Activated T-cell treated with anti-CD3 and anti-CD28 coated beads for 48 hours (primary cell): ENCODE results near the gene HSPA9.
"Not testable (repeated sequence)": the region's sequence is repeated elsewhere in the genome, so short reads cannot be mapped to it uniquely, and the experiment has no call there.

Experiments used
- DNase-seq: peaks from one replicate; pipeline ENCODE4 v3.0.0-alpha.2; 2020; ENCODE audit warnings: low read depth

HSPA9 gene

DNA sequence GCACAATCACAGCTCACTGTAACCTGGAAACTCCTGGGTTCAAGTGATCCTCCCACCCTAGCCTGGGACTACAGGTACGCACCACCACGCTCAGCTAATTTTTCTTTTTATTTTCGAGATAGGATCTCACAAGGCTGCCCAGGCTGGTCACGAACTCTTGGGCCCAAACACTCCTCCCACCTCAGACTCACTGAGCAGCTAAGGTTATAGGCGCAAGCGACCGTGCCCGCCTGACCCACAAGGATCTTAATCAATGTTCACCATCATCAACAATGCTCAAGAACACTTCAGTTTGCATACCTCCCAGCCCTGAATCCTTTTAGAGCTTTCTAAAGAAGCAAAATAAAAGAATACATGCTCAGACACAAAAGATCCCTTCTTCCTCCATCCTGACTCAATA is 45.4 kb downstream of the HSPA9 start:
- DNase-seq: no peak

DNA sequence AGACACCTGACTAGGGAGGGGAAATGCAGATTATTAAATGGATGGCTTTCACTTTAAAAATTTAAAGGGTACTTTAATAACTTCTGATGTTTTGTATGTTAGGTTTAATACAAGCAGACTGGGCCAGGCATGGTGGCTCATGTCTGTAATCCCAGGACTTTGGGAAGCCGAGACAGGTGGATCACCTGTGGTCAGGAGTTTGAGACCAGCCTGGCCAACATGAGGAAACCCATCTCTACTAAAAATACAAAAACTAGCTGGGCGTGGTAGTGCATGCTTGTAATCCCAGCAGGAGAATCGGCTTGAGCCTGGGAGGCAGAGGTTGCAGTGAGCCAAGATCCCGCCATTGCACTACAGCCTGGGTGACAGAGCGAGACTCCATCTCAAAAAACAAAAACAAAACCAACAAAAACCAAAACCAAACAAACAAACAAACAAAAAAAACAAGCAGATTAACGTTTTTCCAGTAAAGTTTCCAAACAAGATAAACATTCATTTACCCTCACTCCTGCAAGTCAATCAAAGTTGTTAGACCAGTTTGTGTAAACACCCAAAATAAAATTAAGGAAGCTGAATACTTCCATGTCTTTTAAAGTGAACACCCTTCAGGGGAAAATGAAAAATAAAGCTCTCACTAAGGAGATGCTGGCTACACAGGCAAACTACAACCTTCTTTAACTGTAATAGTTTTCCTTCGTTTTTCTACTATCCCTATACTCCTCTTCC is 46.3 kb downstream of the HSPA9 start:
- DNase-seq: no peak

GRCh38 chr5:138528208-138528607 is 47.0 kb downstream of the HSPA9 start:
- no peak for DNase-seq

DNA sequence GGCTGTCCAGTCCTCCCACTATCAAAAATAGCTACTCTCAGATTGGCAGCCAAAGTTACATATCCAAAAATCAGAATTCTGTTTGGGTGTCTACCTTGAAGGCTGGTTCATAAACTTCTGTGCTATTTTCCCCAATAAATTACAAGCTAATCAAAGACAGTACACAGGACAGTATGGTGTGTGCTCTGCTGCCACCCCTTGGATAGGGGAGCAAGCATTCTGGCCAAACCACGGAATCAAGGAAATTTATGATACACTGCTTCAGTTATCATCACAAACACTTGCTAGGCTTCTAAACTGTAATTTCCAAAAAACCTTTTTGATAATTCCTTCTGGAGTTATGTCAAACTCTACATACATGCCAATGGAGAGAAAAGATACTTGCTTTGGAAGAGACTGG is 48.0 kb downstream of the HSPA9 start:
- DNase-seq: no peak

DNA sequence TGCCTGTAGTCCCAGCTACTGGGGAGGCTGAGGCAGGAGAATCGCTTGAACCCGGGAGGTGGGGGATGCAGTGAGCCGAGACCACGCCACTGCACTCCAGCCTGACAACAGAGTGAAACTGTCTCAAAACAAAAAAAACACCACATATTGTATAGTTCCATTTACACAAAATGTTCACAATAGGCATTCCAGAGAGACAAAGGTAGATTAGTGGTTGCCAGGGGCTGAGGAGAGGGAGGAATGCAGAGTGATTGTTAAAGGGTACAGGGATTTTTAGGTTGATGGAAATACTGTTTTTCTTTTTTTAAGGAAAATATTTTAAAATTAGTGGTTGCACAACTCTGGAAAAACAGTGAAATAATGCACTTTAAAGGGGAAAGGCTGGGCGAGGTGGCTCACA is 51.8 kb downstream of the HSPA9 start:
- DNase-seq: no peak

- DNase-seq: no peak
Measured at GRCh38 chr5:138520971-138521370, 54.2 kb downstream of the HSPA9 start.

GRCh38 chr5:138517437-138517836 is 57.8 kb downstream of the HSPA9 start:
- no peak for DNase-seq

GRCh38 chr5:138515556-138516245 is 59.5 kb downstream of the HSPA9 start:
- no peak for DNase-seq

DNA sequence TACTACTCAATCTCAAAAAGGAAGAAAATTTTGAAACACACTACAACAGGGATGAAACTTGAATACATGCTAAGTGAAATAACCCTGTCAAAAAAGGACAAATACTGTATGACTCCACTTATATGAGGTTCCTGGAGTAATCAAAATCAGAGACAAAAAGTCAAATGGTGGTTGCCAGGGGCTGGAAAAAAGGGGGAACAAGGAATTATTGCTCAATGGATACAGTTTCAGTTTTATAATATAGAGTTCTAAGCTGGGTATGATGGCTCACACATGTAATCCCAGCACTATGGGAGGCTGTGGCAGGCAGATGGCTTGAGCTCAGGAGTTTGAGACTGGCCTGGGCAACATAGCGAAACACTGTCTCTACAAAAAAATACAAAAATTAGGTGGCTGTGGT is 61.2 kb downstream of the HSPA9 start:
- no peak for DNase-seq

DNA sequence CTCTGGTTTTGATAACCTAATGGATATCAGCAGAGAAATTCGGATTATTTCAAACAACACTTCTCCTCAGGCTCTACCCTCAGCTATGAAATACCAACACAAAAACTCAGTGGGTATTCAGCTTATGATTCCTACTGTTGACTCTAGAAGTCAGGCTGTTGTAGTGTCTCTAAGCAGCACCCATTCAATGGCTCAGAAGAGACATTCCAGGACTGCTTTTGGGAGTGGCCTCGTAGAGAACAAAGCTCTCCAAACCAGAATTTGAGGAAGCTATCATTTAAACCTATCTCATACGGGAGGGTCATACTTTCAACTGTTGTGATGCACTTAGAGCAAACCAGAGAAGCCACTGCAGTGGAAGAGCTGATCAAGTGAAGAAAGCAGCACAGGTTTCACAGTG is 66.2 kb downstream of the HSPA9 start:
- DNase-seq: no peak

- not testable (repeated sequence) for DNase-seq
Measured at GRCh38 chr5:138507485-138507884, 67.7 kb downstream of the HSPA9 start.

DNA sequence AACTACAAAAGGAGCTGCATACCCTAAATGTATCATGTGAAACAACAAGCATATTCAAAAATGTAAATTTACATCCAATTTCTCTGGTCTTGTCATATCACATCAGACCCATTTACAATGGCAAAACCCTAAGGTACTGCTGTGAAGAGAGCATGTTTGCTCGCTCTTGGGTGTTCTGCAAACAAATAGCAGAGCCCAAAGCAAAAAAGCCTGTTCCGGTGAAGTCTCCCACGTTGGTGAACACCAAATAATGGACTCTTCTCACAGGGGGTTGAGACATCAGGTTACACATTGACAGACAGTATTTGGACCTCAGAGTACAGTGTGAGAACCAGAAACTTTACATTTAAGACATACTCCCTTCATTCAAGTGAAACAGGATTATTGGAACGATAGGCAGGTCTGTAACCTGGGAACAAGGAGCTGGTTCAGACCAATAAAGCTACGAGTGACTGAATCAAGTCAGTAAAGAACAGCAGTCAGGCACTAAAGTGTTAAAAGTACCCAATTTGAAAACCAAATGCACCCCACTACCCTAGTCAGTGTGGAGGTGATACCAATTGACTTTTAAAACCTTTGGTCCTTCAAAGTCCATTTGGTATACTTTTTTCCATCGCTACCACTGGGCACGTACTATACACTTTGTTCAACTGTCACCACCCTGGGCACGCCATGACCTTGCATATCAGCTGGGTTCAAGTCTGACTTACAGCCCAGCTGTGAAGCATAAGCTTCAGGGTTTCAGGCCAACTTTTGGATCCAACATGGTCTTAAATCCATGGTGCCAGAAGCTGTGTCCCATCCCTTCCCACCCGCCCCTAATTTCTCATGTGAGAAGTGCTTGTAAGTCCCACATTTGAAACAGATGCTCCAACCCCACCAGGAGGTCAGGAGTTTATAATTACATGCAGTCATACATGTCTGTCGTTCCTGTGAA is 68.6 kb downstream of the HSPA9 start:
- no peak for DNase-seq

- DNase-seq: no peak
Measured at GRCh38 chr5:138504799-138505198, 70.4 kb downstream of the HSPA9 start.
